NCI-H345 treated with DMSO at 0.1 percent for 48 hours (cell line): Measurements from ENCODE around the gene TBC1D9.

Experiments used
- DNase-seq: peaks from one replicate; lab custom pipeline; 2025; ENCODE audit not compliant: unreplicated experiment; lab: John Stamatoyannopoulos, UW

TBC1D9 gene

DNA sequence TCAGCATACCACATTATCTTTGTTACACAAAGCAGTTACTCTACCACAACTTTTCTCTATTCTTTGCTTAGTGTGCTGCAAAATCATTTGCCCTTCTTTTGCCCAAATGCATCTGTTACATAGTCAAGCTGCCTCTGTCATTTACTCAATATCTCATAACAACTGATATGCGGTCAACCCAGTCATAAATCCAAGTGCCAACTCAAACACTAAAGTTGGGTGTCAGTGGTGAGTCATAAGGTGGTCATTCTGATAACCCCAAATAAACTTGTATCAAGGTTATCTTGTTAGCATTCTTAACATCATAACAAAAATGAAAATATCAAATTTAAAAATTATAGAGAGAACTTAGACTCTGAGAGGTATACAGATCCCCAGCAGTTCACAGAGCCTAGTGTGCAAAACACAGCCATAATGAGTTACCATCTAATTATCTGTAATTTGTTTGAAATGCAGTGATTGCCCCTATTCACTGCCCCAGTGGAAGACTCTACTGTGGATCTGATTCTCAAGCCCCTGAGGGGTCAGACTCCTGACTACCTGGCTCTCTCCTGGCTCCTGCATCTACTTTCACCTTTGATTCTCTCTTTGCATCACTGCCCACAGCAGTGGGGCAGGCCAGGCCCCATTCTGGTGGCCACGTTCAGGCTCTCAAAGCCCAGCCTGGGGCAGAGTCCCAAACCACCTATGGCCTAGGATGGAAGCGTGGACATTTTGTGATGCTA lies 29.2 kb downstream of the TBC1D9 start:
- no peak for DNase-seq

DNA sequence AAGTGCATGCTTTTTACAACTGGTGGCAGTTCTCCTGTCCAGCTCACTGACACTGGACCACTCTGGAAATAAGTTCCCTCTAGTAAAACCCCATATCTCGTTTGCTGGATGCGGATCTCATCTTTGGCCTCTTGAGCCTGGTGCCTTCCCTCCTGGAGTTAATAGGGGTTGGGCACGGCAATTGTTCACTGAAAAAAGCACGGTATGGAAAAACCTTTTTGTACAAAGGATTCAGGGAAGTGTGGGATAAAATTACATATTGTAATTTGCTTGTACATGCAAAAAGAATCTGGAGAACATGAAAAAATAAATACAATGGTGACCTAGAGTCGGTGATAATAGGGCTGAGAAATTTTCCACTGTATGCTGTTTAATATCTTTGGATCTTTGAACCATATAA lies 30.6 kb downstream of the TBC1D9 start:
- no peak for DNase-seq

DNA sequence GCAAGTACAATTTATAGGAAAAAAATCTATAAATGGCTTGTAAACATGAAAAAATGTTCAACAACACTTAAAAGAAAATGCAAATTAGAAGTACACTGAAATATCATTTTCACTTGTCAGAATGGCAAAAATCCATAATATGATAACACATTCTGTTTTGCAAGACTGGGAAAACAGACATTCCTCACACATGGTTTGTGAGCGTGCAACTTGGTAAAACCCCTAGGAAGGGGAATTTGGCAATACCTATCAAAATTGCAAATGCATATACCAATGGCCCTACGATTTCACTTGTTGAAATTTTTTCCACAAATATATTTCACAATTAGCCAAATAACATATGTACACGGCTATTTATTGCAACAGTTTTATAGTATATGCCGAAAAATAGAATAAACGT lies 31.4 kb downstream of the TBC1D9 start:
- no peak for DNase-seq

DNA sequence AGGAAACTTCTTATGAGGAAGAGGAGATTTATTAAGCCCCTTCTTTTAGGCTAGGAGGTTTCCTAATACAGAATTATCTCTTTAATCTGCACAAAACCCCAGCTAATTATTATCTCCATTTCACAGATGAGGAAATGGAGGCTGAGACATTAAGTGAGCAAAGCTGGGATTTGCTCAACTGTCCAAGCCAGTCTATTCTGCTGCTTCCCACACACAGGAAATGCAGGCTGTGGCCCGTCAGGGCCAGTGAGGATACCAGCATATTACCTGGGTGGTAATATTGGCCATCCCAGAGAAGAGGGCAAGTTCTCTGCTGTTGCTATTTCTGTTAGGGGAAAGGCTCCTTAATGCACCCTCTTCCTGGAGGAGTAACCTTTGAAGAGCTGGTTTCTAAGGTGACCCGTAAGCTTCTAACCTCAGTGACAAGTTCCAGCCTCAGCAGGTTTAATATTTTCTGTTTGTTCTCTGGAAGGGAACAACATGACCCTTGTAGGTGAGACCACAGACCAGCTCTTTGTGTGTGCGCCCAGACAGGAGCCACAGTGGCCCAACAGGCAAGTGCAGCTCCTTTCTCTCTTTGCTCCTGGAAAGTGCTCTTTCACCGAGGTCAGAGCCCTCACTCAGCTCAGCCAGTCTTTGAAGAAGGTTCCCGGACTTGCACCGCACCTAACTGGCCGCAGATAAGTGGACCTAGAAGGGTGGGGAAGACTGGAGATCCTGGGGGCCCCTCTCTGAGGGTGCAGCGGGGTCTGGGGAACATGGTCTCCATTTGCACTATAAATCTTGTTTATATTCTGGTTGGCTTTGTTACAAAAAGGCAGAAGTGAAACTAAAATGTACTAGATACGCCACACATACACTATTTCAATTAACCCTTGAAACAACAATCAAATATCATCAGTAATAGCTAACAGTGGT lies 35.5 kb downstream of the TBC1D9 start:
- DNase-seq: no peak

DNA sequence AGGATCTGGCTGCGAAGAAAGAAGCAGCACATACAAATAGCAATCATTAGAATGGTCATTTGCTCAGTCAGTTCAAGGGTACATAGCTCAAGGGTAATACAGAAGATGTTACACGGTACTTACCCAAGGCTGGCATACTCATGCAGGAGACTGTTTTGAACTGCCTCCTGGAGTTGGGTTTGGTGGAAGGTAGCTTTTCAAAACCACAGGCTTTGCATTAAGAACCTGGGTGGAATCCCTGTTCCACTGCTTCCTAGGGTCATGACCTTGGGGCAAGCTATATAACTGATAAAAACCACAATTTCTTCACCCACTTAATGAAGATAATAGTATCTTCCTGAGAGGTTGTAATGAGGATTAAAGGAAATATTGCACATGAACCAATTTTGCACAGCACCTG lies 36.5 kb downstream of the TBC1D9 start:
- no peak for DNase-seq

DNA sequence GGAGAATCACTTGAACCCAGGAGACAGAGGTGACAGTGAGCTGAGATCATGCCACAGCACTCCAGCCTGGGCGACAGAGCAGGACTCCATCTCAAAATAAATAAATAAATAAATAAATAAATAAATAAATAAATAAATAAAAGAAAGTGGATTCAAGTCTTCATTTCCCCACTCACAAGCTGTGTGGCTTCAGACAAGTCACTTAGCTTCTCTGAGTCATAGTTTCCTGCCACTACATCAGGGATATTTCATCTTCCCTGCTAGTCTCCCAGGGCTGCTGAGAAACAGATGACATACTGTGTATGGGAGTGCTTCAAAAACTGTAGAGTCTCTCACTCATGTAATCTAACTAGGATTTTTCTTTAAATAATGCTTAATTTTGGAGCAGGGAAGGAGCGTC lies 37.2 kb downstream of the TBC1D9 start:
- no peak for DNase-seq

DNA sequence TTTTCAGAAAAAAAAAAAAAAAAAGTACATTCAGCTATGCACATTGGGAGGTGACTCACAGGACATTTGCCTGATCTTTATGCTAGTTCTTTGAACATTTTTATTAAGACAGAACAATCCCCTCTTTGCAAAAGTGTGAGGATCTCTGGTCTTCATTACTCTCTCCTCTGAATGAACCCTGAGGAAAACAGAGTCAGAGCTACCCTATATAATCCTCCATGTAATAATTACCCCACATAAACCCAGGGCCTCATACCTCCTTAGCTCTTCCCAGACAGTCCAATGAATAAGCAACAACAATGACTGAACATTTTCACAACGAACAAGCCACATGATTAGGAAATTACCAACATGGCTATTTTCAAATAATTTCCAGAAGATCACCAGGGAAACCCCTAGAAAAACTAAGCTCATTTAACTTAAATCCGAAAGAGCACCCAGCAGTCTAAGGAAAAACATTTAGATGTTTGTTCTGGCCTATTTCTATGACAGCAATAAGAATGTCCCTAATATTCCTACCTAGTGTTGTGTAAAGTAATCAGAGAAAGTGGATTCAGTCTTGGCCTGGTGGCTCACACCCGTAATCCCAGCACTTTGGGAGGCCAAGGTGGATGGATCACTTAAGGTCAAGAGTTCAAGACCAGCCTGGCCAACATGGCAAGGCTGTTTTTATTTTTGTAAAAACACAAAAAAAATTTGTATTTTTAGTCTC lies 37.8 kb downstream of the TBC1D9 start:
- DNase-seq: no peak

DNA sequence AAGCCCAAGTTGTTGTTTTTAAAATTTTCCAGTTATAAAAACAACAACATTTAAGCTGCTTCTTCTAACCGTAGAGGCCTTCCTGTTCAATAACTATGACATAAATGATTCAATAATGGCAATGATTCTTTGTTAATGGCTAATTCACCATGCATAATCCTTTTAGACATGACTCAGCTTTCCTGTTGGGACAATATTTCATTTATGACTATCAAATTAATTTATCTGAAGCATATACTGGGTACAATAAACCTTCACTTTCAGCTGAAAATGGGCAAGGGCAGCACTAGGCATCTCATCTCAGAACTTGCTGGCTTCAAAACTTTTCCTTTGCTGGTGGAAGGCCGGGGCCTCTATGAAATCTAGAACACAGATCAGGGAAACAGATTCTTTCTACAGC lies 38.9 kb downstream of the TBC1D9 start:
- DNase-seq: no peak

DNA sequence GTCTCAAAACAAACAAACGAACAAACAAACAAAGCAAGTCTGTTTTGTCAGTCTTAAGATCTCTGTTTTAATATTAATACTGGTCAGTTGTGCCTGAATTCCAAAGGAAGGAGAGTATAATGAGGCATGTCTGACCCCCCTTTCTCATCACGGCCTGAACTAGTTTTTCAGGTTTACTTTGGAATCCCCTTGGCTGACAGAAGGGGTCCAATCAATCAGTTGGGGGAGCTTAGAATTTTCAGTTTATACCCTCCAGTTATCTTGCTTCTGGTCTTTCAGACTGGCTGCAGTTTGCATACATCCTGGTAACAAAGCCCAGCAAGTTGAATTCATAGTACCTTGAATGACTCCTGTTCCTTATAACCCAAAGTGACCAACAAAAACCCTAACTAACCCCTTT lies 41.1 kb downstream of the TBC1D9 start:
- DNase-seq: no peak

DNA sequence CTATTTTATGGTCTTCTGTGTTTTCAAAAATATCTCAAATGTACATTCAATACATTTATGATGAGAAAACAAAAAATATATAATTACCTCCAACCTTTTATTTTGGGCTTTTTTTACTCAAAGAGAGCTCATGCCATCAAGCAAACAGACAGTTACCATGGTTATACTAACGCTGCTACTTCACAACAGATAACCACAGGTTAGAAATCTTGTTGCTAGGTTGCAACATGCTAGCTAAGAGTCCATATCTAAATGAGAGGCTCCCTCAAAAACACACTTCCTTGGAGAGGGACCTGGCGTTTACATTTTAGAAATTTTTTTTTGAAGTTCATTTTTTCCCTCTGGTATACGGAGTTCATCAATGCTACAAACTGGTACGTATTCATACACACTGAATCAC lies 44.3 kb downstream of the TBC1D9 start:
- no peak for DNase-seq

DNA sequence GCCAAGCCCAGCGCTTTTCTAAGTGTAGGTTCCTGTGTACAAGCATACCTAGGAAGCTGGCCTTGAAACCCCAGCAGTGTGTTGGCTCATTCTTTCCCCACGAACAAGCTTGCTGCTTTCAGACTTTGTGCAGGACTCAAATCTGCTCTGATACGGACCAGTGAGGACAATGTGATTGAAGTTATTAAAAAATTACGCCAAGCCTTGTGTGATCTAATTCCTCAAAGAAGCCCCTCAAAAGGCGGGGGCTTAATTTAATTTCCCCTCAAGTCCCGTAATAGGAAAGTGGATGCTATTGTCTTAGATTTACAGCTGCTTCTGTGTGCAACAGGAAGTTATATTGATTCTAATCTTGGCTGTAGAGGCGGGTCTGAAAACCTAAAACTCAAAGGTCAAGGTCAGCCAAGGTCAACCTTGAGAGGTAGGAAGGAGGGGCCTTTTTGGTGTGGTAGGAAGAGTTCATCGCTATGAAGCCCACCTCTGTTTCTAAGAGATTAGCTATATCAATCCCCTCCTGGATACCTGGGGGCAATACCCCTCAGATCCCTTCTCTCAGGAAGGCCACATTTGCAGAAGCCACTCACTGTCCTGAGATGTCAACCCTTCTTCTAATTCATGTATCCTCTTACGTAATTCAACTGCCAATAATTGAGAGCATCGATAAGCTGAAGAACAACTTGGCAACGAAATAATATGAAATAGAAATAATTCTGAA lies 45.1 kb downstream of the TBC1D9 start:
- DNase-seq: no peak

DNA sequence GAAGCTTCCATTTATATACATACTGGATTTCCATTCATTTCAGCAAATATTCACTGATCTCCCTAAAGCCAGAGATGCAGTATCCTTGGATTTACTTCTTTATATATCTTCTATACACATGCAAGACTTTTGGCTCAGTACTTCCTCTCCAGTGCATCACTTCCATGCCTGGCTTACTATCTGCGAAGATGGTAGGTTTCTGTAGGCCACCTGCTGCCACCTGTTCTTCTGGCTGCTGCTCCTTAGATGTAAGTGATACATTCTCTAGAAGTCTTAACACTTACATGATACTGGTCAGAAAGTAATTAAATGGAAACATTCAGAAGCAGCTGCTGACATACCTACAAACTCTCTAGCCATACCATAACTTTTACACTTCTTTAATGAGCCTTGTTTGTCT lies 48.9 kb downstream of the TBC1D9 start:
- DNase-seq: no peak

DNA sequence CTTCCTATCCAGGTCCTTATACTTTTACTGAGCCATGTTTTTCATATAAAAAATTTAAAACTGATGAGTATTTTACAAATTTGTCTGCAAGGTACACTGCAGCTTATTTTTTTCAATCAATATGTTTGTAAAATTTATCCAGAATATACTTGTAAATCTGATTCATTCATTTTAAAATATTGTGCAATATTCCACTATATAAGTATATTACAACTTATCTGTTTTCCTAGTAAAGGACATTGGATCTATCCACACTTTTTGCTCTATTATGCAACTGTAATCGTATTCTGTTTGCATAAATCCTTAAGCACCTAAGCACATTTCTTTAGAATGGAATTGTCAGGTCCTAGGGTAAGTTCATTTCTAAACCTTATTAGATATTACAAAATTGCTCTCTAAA lies 49.5 kb downstream of the TBC1D9 start:
- DNase-seq: no peak

DNA sequence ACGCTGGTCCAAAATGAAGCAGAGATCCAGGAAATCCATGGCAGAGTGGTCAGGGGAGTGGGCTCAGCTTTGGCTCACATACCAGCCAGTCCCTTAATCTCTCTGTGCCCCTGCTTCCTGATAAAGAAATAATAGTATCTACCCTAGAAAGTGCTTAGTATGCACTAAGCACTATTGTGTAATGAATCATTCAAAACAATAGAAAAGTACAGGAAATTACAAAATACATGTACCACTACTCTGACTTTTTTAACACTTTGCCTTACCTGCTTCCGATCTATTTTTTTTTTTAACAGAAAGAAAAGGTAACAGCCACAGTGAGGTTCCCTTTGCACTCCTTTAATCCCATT lies 49.9 kb downstream of the TBC1D9 start:
- no peak for DNase-seq

DNA sequence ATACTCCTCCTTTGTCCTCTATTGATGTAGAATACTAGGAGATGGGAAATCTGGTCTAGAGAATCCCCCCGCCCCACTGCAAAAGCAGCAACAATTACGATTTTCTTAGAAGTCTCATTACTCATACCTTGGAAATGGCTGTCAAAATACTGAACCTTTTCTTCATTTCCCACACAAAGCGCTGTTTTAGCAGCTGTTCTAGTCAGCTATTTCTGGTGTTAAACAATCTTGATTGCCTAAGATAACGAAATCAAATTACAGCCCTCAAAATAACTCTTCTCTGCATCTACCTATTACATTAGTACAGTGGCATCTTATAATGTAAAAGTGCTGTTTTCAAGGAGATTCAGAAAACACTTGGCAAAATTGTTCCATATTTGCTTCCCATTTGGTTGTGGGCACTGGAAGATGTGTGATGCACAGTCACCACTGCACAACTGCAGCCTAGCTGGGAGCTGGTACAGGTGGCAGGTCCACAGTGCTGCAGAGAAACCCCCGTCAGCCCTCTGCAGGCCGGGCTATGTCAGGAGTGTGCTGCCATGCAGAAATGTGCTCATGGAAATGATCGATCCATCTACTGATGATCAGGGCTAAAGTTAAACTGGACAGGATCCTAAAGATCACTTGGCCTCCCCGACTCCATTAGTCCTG lies 50.4 kb downstream of the TBC1D9 start:
- no peak for DNase-seq

DNA sequence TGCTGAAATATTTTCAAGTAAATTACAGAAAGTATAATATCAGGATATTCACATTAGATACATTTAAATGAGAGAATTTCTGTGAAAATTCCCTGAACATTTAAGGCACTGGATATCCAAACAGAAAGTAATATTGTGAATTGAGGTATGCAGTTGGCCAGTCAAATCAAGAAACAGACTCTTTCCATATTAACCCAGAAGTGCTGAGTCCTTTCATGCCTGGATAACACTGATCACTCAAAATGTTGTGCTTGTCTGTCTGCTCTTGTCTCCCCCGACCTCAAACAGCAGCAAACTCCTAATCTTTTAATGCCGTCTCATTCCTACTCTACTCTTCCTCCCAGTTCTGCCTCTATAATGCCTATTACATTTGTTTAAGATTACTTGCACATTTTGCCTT lies 51.2 kb downstream of the TBC1D9 start:
- DNase-seq: no peak

DNA sequence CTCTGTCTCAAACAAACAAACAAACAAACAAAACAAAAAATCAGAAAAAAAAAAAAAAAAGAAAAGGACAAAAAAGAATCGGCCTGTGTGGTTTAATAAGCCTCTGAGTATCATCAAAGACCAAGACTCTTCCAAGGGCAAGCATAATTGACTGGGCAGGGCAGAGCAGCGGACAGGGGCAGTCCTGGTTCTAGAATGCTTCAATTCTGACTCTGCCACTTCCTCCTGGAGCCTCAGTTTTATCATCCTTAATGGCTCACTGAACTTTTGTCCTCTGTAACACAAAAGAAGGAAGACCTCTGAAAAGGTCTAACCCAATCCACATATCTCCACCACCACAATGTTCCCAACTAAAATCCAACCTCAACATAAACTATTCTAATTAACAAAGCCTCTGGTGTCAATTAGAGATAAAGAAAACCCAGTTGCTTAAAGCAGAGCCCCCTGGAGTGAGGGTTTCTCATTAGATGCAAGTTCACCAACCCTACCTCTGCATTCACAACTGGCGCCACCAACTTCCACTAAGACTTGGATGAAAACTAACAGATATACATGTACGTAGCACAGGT lies 51.7 kb downstream of the TBC1D9 start:
- DNase-seq: no peak

DNA sequence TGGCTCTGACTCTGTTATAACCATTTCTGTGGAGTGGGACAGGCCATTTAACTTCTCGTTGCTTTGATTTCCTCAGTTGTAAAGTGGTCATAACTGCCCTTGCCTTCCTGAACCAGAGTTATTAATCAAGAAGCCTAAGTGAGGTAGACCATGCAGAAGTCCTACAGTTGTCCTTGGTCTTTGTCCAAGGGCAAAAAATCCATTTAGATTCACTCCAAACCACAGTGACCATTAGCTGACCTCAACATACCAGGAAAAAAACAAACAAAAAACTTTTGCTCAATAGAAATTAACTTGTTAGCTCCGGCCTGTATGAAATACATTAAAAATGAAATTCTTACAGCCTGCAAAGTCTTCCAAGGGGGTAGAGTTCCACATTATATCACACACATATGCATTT lies 52.7 kb downstream of the TBC1D9 start:
- DNase-seq: no peak

DNA sequence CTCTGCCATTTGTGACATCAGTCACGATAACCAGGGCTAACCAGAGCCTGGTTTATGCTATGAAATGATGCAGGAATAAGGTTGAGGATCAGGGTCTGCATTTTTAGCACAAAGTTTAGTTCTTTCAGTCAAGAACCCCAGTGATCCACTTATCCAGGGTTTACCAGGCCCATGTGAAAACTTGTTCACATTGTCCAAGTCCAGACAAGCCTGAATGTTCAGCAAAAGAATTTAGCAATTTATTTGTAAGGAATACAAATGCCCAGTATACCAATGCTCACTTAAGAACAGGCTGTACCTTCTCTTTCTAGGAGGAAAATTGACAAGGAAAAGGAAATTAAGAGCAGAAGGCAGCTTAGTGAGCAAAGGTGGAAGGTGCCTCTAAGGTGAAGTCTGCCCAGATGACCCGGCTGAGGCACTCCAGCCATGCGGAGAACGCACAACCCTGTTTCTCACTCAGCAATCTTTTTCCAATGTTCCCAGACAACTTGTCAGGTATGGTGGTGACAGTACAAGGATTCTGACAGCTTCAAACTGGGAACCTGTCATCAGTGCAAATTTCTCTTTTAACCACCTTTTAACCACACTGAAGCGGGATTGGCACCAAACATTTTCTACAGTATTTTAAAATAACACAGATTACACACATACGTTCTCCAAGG lies 54.0 kb downstream of the TBC1D9 start:
- DNase-seq: no peak

DNA sequence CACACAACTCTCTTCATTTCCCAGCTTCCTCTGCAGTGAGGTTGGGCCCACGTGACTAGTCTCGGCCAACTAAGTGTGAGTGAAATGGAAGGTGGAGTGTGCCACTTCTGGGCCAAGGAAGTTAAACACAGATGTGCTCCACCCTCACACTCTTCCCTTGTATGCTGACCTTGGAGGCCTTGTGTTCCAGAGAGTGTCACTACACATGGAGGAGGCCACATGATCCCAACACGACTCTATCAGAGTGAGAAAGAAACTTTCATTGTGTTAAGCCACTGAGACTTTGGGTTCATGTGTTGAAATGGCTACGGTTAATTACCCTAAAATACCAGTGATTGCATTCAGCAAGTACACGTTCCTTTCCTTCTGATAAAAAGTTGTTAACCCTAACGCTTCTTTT lies 55.1 kb downstream of the TBC1D9 start:
- DNase-seq: no peak
